ENCODE results near the gene OTOG.

Gene OTOG

DNA sequence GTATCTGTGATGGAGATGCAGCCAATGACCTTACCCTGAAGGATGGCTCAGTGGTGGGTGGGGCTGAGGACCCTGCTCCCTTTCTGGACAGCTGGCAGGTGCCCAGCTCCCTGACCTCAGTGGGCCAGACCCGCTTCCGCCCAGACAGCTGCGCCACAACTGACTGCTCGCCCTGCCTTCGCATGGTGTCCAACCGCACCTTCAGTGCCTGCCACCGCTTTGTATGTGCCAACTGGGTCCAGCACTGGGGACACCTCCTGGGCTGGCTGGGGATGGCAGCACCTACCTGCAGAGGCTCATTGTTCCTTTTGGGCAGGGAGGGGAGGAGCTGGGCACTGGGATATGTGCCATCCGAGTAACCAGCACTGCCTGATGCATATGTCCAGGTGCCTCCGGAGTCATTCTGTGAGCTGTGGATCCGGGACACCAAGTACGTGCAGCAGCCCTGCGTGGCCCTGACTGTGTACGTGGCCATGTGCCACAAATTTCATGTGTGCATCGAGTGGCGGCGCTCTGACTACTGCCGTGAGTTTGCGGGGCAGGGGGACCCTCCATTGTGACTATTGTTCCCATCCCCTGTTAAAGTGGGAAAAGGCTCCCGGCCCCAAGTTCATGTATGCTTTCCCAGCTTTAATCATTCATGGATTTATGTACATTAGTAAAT lies 84.8 kb downstream of the OTOG start:
- H3K36me3 Mint-ChIP-seq (ENCODE audit: low read depth): no peaks in the 10 kb centered on the region
- H3K4me1 Mint-ChIP-seq (ENCODE audit: low read depth): no peaks in the 10 kb centered on the region
- peaks cover 9% of the 10 kb centered on the region for H3K27me3 Mint-ChIP-seq
- H3K4me3 Mint-ChIP-seq: no peak overlapping the region
- no peak overlapping the region for H3K27ac Mint-ChIP-seq
- H3K9me3 Mint-ChIP-seq: no peaks in the 10 kb centered on the region
- intact Hi-C loops (cut with micrococcal nuclease): no loop called here

DNA sequence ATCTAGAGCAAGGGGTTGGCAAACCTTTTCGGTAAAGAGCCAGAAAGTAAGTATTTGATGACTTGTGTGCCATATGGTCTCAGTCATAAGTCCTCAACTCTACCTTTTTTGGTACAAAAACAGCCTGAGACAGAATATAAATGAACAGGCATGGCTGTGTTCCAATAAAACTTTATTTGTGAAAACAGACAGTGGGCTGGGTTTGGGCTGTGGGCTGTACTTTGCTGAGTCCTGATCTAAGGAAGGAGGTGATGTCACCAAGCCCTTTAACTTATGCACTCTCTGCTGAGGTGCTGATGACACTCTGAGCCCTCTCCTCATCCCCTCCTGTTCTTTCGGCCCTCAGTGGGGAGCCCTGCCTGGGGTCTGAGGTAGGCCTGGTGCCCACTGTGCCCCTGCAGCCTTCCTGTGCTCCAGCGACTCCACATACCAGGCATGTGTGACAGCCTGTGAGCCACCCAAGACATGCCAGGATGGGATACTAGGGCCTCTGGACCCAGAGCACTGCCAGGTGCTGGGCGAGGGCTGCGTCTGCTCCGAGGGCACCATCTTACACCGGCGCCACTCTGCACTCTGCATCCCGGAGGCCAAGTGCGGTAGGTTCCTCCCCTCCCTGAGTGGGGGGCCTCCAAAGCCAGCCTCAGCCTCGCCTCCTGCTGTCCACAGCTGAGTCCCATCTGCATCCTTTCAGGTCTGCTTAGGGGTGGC lies 86.4 kb downstream of the OTOG start:
- H3K27me3 Mint-ChIP-seq: peaks cover 8% of the 10 kb centered on the region
- H3K27ac Mint-ChIP-seq: no peak overlapping the region
- intact Hi-C loops (cut with micrococcal nuclease): no loop called here
- H3K4me1 Mint-ChIP-seq (ENCODE audit: low read depth): no peaks in the 10 kb centered on the region
- no peak overlapping the region for H3K4me3 Mint-ChIP-seq
- no peaks in the 10 kb centered on the region for H3K9me3 Mint-ChIP-seq
- no peaks in the 10 kb centered on the region for H3K36me3 Mint-ChIP-seq (ENCODE audit: low read depth)

DNA sequence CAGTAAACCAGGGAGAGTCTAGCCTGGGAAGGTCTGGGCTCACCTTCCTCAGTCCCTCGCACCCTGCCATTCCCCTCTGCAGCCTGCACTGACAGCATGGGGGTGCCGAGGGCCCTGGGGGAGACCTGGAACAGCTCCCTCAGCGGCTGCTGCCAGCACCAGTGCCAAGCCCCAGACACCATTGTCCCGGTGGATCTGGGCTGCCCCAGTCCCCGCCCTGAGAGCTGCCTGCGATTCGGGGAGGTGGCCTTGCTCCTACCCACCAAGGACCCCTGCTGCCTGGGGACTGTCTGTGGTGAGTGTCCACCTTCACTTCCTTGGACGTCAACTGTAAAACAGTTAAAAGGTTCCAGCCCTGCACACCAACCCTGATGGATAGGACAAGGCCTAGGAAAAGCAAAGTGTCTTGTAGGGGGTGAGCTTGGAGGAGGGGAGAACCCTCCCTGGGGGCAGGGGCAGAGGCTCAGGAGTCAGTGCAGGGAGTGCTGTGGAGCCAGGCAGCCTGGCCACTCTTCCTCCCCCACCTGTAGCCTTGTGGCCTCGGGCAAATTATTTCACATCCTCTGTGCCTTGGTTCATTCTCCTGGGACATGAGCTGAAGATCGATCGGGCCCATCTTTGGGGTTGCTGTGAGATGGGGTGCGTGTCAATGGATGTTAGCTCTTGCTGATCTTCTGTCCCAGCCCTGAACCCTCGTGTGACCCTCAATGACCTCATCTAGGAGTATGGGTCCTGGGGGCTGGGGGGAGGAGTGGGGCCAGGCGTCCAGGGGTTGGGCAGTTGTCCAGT lies 87.1 kb downstream of the OTOG start:
- Mint-ChIP-seq H3K4me3 (no peak overlapping the region), H3K4me1 (ENCODE audit: low read depth) (no peaks in the 10 kb centered on the region), H3K27me3 (peaks cover 3% of the 10 kb centered on the region), H3K36me3 (ENCODE audit: low read depth) (no peaks in the 10 kb centered on the region), H3K9me3 (no peaks in the 10 kb centered on the region), H3K27ac (no peak overlapping the region)
- intact Hi-C loops (cut with micrococcal nuclease): no loop called here

DNA sequence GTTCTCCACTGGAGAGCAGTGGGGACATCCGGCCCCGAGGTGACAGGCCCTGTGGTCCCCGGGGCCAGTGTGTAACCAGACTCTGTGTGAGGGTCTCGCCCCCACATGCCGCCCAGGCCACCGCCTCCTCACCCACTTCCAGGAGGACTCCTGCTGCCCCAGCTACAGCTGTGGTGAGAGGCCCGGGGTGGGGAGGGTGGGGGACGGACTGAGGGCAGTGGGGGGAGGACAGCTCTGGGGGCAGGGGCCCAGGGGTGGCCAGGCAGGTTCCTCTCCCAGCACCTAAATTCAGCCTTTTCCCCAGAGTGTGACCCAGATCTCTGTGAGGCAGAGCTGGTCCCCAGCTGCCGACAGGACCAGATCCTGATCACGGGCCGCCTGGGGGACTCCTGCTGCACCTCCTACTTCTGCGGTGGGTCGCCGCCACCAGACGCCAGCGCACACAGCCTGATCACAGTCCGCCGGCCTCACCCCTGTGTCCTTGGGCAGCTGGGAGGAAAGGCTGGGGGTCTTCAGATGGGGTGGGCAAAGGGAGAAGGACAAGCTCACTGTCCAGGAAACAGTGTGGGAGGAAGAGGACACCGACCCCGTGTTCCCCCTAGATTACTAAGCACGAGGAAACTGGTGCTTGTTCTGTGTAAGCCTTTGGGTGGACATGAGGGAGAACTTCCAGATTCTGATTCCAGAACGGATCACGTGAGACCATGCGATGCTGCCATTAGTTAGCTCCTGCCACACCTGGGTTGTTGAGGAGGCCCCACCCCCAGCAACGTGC lies 87.9 kb downstream of the OTOG start:
- intact Hi-C loops (cut with micrococcal nuclease): no loop called here
- Mint-ChIP-seq H3K27ac (no peak overlapping the region), H3K27me3 (peaks cover under 1% of the 10 kb centered on the region), H3K4me3 (no peak overlapping the region), H3K36me3 (ENCODE audit: low read depth) (no peaks in the 10 kb centered on the region), H3K4me1 (ENCODE audit: low read depth) (no peaks in the 10 kb centered on the region), H3K9me3 (no peaks in the 10 kb centered on the region)

DNA sequence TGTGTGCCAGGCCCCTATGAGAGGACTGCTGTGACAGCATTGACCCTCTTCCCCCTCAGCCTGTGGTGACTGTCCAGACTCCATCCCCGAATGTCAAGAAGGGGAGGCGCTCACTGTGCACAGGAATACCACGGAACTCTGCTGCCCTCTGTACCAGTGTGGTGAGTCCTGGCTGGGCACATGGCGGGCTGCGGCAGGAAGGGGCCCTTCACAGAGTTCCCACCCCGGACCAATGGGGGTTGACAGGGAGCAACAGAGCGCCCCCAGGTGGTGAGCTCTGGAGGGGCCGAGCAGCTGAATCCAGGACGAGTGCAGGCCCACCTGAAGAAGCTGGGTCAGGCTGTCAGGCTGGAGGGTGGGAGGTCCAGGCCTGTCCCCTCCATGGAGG lies 88.5 kb downstream of the OTOG start:
- intact Hi-C loops (cut with micrococcal nuclease): no loop called here
- Mint-ChIP-seq H3K9me3 (no peaks in the 10 kb centered on the region), H3K27me3 (no peaks in the 10 kb centered on the region), H3K4me1 (ENCODE audit: low read depth) (no peaks in the 10 kb centered on the region), H3K36me3 (ENCODE audit: low read depth) (no peaks in the 10 kb centered on the region), H3K27ac (no peak overlapping the region), H3K4me3 (no peak overlapping the region)

DNA sequence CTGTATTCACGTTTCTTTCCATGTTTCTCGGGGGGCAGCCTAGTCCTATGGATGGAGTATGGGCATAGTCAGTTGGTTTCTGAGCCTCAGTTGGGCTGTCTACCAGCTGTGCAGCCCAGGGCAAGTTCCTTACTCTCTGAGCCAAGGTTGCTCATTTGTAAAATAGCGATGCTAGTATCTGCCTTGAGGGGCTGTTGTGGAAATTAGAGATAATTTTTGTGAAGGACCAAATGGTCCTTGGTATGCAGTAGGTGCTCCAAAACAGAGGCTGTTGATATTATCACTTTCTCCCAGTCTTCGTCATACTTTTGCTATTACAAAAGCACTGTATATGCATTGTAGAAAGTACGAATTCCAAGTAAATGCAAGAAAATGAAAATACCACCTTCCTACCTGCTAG lies 89.7 kb downstream of the OTOG start:
- no peaks in the 10 kb centered on the region for H3K9me3 Mint-ChIP-seq
- H3K27me3 Mint-ChIP-seq: no peaks in the 10 kb centered on the region
- no peaks in the 10 kb centered on the region for H3K4me1 Mint-ChIP-seq (ENCODE audit: low read depth)
- intact Hi-C loops (cut with micrococcal nuclease): no loop called here
- H3K4me3 Mint-ChIP-seq: no peak overlapping the region
- no peak overlapping the region for H3K27ac Mint-ChIP-seq
- no peaks in the 10 kb centered on the region for H3K36me3 Mint-ChIP-seq (ENCODE audit: low read depth)

DNA sequence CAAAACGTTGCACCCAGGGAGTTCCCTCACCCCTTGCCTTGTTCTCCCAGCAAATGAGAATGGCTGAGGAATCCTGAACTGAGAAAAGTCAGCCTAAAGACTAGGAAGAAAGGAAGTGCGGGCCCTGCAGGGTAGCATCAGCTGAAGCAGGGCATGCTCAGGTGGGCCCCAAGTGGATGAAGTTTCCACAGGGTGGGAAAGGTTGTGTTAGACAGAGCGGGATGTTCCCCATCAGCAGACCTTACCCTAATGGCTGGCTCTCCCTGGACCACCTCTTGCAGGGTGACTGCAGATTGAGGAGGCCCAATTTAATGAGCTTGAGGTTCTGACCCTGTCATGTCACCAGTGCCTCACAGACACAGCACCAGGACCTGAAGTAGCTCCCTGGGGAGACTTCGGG lies 90.8 kb downstream of the OTOG start:
- Mint-ChIP-seq H3K9me3 (no peaks in the 10 kb centered on the region), H3K27me3 (no peaks in the 10 kb centered on the region), H3K4me3 (no peak overlapping the region), H3K36me3 (ENCODE audit: low read depth) (no peaks in the 10 kb centered on the region), H3K4me1 (ENCODE audit: low read depth) (no peaks in the 10 kb centered on the region), H3K27ac (no peak overlapping the region)
- intact Hi-C loops (cut with micrococcal nuclease): no loop called here

DNA sequence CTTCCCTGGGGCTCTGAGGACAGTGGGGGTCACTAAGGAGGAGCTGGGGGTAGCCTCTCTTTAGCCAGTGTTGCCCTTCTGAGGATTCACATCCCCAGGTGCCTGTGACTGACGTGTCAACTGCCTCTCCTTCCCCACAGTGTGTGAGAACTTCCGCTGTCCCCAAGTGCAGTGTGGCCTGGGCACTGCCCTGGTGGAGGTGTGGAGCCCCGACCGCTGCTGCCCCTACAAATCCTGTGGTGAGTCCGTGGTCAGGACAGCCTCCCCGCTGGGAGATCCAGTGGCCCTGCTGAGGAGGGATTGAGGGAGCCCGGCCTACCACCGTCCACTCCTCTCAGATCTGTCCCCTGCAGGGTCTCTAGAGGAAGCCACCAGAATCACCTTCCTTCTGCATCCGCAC lies 91.3 kb downstream of the OTOG start:
- no peaks in the 10 kb centered on the region for H3K36me3 Mint-ChIP-seq (ENCODE audit: low read depth)
- no peak overlapping the region for H3K4me3 Mint-ChIP-seq
- no peak overlapping the region for H3K27ac Mint-ChIP-seq
- no peaks in the 10 kb centered on the region for H3K27me3 Mint-ChIP-seq
- H3K4me1 Mint-ChIP-seq (ENCODE audit: low read depth): no peaks in the 10 kb centered on the region
- H3K9me3 Mint-ChIP-seq: no peaks in the 10 kb centered on the region
- intact Hi-C loops (cut with micrococcal nuclease): no loop called here

DNA sequence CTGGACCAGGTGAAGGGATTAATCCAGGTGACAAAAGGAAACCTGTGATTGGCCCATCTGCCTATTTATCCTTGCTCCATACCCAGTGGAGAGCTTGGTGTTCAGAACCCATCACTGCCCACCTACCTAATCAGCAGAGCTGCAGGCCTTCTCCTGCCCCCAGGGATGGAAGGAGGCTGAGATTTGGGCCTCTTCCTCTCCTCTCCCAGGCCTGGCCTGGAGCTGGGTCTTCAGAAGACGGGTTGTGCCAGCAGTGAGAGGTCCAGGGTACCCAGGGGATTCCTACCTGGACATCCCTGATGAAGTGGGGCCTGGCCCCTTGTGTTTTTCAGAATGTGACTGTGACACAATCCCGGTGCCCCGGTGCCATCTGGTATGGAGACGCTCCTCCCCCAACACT lies 92.0 kb downstream of the OTOG start:
- Mint-ChIP-seq H3K27me3 (no peaks in the 10 kb centered on the region), H3K9me3 (no peaks in the 10 kb centered on the region), H3K27ac (no peak overlapping the region), H3K36me3 (ENCODE audit: low read depth) (no peaks in the 10 kb centered on the region), H3K4me1 (ENCODE audit: low read depth) (no peaks in the 10 kb centered on the region), H3K4me3 (no peak overlapping the region)
- intact Hi-C loops (cut with micrococcal nuclease): no loop called here

DNA sequence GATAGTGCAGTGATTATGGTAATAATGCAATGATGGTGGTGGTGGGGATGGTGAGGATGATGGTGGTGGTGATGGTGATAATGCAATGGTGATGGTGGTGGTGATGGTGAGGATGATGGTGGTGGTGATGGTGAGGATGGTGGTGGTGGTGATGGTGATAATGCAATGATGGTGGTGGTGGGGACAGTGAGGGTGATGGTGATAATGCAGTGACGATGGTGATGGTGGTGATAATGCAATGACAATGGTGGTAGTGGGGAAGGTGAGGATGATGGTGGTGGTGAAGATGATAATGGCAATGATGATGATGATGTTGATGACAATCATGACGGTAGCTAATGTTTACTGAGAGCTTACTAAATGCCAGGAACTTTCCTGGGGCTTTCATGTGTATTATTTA lies 92.7 kb downstream of the OTOG start:
- no peak overlapping the region for H3K4me3 Mint-ChIP-seq
- no peaks in the 10 kb centered on the region for H3K27me3 Mint-ChIP-seq
- intact Hi-C loops (cut with micrococcal nuclease): no loop called here
- no peaks in the 10 kb centered on the region for H3K4me1 Mint-ChIP-seq (ENCODE audit: low read depth)
- no peak overlapping the region for H3K27ac Mint-ChIP-seq
- no peaks in the 10 kb centered on the region for H3K36me3 Mint-ChIP-seq (ENCODE audit: low read depth)
- H3K9me3 Mint-ChIP-seq: no peaks in the 10 kb centered on the region

DNA sequence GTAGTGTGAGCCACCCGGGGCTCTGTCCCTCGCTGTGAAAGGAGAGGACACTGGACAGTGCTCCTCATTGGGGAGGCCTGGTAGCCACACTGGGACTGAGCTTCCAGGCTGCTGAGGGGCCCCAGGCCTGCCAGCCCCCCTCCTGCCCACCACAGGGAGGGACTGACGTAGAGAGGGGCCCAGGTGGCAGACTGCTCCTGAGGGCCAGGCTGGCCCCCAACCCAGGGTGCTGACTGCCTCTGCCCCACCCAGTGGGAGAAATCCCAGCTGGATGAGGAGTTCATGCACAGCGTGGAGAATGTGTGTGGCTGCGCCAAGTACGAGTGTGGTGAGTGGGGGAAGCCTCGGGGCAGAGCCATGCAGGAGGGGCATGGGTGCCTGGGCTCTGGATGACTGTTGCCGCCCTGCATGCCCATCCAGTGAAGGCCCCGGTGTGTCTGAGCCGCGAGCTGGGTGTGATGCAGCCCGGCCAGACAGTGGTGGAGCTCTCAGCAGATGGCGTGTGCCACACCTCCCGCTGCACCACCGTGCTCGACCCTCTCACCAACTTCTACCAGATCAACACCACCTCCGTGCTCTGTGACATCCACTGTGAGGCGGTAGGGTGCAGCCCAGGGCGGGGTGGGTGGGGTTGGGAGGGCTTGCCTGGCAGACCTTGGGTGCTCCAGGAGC lies 93.6 kb downstream of the OTOG start:
- intact Hi-C loops (cut with micrococcal nuclease): no loop called here
- Mint-ChIP-seq H3K27ac (no peak overlapping the region), H3K27me3 (peaks cover 2% of the 10 kb centered on the region), H3K4me1 (ENCODE audit: low read depth) (no peaks in the 10 kb centered on the region), H3K36me3 (ENCODE audit: low read depth) (no peaks in the 10 kb centered on the region), H3K9me3 (no peaks in the 10 kb centered on the region), H3K4me3 (no peak overlapping the region)

DNA sequence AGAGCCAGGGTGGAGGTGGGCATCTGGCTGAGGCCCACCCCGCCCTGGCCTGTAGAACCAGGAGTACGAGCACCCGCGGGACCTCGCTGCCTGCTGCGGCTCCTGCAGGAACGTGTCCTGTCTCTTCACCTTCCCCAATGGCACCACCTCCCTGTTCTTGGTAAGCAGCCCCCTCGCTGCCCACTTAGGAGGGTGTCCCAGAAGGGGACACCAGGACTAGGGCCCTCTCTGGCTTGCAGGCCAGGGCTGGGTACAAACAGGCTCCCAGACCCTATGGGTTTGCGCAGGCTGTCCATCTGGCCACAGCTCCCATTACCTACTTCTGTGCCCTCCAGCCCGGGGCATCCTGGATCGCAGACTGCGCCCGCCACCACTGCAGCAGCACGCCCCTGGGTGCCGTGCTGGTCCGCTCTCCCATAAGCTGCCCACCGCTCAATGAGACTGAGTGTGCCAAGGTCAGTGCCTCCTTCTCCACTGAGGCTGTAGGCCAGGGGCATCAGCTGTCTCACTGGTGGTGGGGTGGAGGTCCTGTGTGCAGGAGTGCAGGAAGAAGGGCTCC lies 94.8 kb downstream of the OTOG start:
- intact Hi-C loops (cut with micrococcal nuclease): no loop called here
- H3K4me3 Mint-ChIP-seq: no peak overlapping the region
- H3K27me3 Mint-ChIP-seq: peaks cover 2% of the 10 kb centered on the region
- no peaks in the 10 kb centered on the region for H3K9me3 Mint-ChIP-seq
- H3K36me3 Mint-ChIP-seq (ENCODE audit: low read depth): no peaks in the 10 kb centered on the region
- H3K27ac Mint-ChIP-seq: no peak overlapping the region
- no peaks in the 10 kb centered on the region for H3K4me1 Mint-ChIP-seq (ENCODE audit: low read depth)

DNA sequence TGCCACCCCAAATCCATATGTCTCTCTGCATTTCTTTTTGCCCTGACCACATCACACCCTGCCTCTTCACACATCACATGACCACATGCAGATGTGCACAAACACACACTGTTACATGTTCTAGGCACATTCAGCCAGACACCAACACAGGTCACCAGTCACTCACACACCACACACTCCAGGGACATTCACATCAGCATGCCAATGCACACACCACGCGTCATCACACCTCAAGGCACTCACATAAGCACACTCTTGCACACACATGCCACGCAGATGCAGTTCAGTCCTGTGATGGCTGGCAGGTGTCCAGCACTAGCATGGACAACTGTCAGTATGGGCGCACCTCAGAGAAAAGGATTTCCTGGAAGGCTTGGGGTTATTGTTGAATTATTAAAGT lies 95.3 kb downstream of the OTOG start:
- peaks cover 4% of the 10 kb centered on the region for H3K27me3 Mint-ChIP-seq
- no peaks in the 10 kb centered on the region for H3K4me1 Mint-ChIP-seq (ENCODE audit: low read depth)
- no peaks in the 10 kb centered on the region for H3K36me3 Mint-ChIP-seq (ENCODE audit: low read depth)
- no peak overlapping the region for H3K4me3 Mint-ChIP-seq
- intact Hi-C loops (cut with micrococcal nuclease): no loop called here
- no peak overlapping the region for H3K27ac Mint-ChIP-seq
- H3K9me3 Mint-ChIP-seq: no peaks in the 10 kb centered on the region
